Measurements from ENCODE around the gene RAP1GAP.

Gene RAP1GAP

DNA sequence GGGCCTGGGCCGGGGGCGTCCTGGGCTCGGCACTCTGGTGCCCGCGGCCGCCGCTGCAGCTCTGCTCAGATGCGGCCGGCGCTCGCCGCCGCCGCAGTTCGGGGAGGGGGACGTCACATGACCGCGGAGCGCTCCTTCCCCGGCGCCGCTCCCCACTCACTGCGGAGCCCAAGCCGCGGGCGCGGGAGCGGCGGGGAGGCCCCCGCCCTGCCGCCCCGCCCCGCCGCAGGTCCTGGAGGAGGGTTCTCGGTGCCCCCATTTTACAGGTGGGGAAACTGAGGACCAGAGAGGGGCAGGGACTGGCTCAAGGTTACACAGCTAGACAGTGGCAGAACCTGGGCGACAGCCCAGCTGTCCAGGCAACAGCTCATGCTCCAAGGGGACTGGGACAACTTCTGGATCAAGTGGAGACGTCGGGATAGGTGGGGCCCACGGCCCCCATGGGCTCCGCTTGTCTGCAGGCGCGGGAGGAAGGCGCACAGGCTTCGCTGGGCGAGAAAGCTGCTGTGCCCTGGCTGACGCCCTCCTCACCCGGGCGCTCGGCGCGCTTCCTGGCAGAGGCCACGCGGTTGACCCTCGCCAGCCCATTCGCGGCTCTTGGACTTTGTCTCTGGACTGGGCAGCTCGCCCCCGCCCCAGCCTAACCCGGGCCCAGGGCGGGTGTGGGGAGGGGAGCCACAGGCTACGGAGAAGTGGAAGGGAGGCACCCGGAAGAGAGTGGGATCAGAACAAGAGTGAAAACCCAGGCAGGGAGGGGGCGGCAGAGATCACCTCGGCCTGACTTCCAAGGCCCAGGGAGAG is at the start of gene RAP1GAP:
Gene RAP1GAP (minus strand): TSS at position 100 of the 801 bp plus-strand sequence. CDS start 49,325 bp downstream, outside the sequence.
- H3K4me3 ChIP-seq (ENCODE audit: low read depth, low read length): peak within 1 kb of the TSS; percentile 54

DNA sequence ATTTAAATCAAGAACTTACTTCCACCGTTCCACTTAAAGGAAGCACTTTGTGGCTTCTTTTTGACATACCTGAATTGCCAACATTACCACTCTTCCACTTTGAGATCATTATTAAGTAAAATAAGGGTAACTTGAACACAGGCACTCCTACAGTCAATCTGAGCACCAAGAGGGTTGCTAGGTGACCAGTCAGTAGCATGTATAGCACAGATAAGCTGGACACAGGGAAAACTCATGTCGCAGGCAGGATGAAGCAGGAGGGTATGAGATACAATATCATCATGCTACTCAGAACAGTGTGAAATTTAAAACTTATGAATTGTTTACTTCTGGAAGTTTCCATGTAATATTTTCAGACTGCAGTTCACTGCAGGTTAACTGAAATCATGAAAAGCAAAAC is 47.0 kb upstream of the RAP1GAP start:
- no peak overlapping the region for H3K4me3 ChIP-seq (ENCODE audit: low read depth, low read length)

DNA sequence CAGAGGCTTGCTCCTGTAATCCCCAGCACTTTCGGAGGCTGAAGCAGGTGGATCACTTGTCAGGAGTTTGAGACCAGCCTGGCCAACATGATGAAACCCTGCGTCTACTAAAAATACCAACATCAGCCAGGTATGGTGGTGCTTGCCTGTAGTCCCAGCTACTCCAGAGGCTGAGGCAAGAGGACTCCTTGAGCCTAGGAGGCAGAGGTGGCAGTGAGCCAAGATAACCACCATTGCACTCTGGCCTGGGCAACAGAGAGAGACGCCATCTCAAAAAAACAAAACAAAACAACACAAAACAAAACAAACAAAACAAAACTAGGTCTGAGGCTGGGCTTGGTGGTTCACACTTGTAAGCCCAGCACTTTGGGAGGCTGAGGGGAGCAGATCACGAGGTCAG is 38.7 kb upstream of the RAP1GAP start:
- H3K4me3 ChIP-seq (ENCODE audit: low read depth, low read length): no peak overlapping the region

DNA sequence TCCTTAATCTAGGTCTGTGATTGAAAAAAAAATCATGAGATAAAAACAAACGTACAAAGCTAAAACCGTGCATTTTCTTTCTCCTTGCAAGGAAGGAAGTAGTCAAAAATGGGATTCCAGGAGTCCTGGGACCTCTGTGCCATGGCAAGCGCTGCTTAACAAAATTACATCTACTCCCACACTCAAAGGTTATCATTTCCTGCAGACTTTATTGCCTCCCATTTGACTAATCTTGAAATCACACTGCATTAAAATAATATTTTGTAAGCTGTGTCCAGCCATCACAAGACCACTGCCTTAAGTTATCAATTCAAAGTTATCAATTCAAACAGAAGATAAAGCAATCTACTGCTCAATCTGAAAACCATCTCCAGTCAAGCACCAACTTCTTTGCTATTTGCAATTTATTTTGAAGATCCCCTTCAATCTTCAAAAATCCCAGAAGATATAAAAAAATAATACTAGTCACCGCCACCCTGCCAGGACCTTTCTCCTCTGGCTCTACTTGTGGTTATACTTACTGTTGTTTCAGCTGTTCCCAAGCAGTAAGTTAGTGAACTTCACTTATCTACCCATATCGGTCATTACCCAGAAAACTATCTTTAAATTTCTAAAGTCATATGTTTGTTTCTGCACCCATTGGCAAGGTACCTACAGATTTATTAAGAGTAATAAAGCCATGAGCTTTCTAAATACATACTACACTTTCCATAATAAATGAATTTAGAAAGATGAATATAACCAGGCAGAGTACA is 38.1 kb upstream of the RAP1GAP start:
- no peak overlapping the region for H3K4me3 ChIP-seq (ENCODE audit: low read depth, low read length)

DNA sequence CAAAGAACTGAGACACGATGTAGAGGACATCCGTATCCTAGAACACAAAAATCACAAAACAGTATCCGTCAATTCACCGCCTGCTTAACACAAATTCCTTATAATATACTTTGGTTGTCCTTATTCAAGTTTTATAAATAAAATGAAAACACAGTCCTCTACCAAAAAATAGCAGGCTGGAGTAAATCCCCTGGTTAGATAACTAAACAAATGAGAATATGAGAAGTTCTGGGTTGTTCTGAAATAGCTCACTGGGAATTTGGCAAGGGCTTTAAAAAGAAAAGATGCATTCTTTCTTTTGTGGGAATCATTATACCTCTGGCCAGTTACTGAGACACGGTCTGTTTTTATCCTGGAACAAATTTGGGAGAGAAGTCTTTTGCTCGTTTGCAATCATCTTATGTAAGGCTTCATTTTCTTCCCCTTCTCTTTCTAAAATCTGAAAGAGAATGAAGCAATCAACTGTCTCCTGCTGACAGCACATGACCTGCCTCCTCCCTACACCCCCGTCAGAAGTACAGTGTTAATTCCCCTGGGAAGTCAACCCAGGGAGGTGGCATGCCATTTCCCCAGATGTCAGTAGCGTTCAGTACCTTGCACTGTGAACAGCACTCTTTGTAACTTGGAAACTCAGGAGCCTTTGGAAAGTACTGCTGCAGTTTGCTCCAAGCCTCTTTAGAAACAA is 37.1 kb upstream of the RAP1GAP start:
- H3K4me3 ChIP-seq (ENCODE audit: low read depth, low read length): no peak overlapping the region

DNA sequence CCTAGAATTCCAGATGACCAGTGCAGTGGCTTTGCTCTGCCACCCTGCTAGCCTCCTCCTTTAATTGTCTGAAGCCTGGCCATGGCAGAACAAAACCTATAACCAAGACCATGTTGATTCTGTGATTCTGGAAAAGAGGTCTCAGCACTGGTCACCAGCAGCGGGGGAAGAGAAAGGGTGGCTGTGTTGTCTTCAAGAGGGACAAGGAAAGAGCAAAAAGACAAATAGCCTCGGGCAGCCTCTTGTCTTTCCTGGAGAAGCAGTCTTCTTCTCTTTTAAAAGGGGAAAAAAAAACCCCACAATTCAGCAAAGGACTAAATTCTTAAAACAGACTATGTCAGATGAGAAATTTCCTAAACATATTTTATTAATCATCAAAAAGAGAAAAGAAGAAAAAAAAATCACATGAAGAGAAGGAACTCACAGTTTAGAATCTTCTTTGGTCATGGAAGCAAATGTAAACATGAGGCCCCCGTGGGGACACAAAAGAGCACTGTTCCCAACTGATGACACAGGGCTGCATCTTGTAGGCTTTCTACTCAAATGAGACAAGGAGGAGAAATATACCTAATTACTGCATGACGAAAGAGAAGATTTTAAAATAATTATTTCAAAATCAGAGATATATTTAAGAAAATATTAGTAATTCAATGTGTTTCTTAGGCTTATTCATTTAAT is 36.3 kb upstream of the RAP1GAP start:
- H3K4me3 ChIP-seq (ENCODE audit: low read depth, low read length): no peak overlapping the region

DNA sequence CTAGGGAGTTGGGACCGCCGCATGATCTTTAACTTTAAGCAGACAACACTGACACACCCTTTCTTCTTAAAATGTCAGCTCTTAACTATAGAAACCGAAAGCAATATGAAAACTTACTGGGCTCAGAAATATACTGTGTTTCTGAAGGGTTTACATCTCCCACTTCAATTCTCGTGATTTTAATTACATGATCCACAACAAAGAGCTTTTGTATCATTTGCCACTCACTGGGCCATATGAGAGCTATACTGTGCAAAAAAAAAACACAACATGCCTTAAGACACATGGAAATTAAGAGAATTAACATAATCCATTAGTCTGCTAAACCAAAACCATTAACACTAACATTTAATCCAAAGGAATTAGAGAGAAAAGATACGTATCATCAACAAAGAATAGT is 35.0 kb upstream of the RAP1GAP start:
- no peak overlapping the region for H3K4me3 ChIP-seq (ENCODE audit: low read depth, low read length)

DNA sequence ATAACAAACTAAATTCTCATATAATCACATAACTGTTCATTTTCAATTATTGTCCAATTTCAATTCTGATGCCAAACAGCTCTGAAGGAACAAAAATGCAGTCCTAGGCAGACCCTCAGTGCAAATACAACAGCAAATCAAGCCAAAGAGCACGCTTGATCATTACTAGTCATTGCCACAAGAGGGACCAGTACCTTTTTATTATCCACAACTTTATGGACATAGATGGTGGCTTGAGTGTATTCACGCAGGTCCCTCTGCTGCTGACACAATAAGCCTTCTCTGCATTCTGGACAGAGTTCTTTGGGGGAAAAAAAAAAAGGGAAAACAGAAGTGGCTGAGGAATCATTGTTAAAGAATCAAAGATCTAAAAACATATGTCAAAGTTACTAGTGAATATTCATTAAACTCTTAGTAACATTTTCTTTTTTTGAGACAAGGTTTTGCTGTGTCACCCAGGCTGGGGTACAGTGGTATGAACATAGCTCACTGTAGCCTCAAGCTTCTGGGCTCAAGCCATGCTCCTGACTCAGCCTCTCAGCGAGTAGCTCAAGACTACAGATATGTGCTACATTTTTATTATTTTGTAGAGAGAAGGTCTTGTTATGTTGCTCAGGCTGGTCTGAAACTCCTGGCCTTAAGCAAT is 34.3 kb upstream of the RAP1GAP start:
- H3K4me3 ChIP-seq (ENCODE audit: low read depth, low read length): no peak overlapping the region

DNA sequence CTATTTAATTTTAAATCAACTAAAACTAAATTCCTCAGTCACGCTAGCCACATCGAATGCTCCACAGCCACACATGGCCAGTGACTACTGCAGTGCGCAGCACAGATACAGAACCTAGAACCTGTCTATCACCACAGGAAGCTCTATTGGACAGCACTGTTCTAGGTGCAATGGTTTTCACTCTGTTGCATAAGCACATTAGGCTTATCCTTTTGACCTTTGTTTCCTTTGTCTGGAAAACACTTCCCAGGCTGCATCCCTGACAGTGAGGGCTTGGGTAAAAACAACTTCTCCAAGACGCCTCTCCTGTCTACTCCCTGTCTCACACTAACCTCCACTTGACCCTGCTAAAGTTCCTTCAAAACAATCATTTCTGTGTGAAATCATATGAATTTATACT is 33.6 kb upstream of the RAP1GAP start:
- no peak overlapping the region for H3K4me3 ChIP-seq (ENCODE audit: low read depth, low read length)

DNA sequence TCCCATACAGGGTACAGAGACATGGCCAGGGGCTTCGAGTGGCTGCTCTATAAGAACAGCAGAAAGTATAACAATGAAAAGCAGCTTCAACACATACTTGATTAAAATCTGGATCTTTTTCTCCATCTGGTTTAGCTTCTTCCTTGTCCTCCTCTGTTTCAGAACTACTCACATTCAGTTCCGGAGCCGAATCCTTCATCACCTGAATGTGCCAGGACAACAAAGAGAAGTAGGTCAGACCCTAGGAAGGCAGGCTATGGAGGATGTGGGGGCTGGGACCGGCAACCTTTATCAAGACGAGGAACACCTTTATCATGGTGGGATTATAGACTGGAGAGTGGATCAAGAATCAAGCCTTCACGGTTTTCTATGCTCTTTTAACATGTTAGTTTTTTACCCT is 32.2 kb upstream of the RAP1GAP start:
- no peak overlapping the region for H3K4me3 ChIP-seq (ENCODE audit: low read depth, low read length)

DNA sequence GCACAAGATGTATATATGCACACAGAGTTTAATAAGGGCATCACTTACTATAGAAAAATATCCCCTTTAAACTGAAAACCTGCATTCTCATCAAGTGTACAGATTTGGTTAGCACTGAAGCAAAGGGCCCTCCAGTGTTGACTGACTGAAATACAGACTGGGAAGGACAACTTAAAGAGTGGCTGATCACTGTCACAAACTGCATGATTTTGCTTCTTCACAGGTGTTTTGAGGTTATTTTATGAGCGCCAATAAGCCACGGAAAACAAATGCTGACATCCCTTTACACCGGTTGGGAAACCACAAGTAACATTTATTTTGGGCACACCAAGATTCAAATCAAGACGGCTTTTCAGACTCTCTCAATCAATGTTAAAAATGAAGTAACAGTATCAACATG is 30.9 kb upstream of the RAP1GAP start:
- H3K4me3 ChIP-seq (ENCODE audit: low read depth, low read length): no peak overlapping the region

DNA sequence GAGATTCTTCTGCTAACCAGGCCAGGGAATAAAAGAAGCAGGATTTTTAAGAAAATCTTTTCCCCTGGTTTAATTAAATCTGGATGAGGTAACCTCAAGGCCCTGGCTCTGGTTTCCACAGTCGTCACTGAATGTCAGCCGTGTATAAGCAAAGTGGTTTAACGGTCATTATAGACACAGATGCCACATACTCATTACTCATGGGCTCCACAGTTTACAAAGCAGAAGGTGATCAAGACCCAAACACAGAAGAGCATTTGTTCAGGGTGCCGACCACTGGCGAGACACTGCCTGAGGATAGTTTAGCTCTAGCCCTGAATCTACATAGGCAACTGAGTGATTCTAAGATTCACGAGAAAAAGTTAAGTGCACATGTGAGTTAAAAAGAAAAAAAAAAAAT is 27.8 kb upstream of the RAP1GAP start:
- no peak overlapping the region for H3K4me3 ChIP-seq (ENCODE audit: low read depth, low read length)

DNA sequence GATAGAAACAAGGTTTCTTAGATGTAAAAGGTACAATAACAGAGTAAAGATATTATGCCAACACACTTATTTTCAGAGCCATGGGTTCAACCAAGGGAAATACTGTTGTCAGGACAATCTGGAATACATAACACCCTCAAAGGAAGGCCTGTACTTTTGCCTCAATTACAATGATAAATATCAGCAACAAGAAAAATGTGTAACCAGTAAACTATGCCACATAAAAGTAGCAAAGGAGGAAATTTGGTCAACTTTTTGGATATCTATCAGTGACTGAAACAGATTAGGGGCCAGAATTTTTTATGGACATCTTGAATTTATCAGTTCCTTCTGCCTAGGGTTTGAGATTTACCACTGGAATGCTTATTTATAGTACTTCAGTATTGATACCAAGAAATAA is 24.6 kb upstream of the RAP1GAP start:
- no peak overlapping the region for H3K4me3 ChIP-seq (ENCODE audit: low read depth, low read length)

DNA sequence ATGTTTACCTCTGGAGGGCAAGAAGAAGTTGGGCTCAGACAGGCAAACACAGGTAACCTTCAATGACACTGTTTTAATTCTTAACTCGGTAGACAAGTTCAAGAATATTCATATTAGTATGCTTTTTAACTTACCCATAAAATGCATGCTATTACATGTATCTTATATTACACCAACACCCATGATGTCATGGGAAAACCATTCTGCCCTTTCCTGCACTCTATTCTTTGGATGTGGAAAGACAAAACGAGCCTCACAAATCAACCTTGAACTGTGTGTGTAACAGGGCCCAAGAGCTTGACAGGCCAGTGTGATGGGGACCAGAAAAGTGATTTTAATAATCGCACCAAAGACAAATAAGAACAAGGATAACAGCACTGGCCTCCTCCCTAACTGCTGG is 22.6 kb upstream of the RAP1GAP start:
- no peak overlapping the region for H3K4me3 ChIP-seq (ENCODE audit: low read depth, low read length)

DNA sequence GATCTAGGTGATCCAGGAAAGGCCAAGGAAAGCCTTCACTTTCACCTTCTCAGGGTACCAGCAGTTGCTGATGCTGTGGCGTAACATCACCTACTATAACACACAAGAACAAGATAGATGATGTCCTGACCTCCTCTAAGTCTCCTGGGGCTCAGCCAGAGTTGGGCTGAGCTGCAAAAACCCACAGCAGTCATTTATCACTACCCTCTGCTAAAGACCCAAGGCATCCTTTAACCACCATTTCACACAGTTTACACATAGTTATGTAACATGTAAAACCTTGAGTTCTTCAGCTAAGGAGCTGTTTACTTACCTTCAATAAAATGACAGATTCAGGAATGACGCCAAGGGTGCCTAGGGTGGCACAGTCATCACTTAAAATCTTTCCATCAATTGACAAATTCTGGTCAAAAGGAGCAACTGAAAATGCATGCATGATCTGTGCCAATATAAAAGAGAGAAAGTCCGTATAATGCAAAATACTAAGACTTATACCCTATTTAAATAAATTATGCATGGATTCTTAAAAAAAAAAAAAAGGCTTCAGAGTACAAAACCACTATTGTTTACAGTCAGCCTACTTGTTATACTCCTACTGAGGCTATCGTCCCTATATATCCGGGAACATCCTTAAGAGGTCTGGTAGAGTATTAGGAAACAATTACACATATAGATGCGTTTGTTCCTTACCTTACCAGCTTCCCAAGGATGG is 20.7 kb upstream of the RAP1GAP start:
- H3K4me3 ChIP-seq (ENCODE audit: low read depth, low read length): no peak overlapping the region

DNA sequence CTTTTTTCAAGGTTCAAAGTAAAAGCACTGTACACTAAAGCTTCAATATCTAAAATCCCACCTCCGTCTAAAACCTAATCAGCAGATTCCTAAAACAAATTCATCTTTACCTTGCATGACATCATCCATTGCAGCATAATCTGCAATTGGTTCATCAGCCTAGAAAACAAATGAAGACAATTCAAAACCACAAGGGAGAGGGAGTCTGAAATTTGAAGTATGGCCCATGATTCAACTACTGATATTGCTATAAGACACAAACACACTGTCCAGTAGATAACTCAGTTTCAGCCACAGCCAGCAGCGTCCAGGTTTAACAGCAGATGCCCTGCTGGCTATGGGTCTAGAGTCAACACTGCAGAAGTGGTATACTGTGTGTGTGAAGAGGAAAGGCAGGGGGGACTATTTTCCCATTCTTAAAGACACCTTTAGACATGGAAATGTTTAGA is 17.9 kb upstream of the RAP1GAP start:
- H3K4me3 ChIP-seq (ENCODE audit: low read depth, low read length): no peak overlapping the region

DNA sequence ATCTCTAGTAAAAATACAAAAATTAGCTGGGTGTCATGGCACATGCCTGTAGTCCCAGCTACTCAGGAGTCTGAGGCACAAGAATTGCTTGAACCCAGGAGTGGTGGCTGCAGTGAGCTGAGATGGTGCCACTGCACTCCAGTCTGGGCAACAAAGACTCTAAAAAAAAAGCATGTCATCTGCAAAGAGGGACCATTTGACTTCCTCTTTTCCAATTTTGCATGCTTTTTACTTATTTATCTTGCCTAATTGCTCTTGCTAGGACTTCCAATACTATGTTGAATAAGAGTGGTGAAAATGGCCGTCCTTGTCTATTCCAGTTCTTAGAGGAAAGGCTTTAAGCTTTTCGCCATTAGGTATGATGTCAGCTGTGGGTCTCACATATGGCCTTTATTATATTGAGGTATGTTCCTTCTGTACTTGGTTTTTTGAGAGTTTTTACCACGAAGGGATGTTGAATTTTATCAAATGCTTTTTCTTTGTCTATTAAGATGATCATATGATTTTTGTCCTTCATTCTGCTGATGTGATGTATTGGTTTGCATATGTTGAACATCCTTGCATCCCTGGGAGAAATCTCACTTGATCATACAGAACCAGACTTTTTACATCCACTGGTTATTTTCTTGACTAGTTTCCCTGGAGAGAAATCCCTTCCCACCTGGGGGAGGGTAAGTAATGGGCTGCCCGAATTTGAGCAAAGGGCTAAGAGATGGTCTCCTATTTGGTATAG is 17.0 kb upstream of the RAP1GAP start:
- no peak overlapping the region for H3K4me3 ChIP-seq (ENCODE audit: low read depth, low read length)

DNA sequence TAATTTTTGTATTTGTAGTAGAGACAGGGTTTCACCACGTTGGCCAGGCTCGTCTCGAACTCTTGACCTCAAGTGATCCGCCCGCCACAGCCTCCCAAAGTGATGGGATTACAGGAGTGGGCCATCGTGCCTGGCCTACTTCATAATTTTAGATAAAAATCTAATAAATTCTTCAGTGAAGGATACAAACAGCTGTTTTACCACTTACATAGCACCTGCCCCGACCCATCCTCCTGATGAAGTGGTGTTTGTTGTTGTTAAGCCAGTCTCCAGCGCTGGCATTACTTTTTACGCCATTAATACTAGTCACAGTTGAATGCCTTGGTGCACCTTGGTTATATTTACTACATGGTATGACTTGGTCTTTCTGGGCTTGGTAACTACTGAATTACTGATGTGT is 12.3 kb upstream of the RAP1GAP start:
- H3K4me3 ChIP-seq (ENCODE audit: low read depth, low read length): no peak overlapping the region

DNA sequence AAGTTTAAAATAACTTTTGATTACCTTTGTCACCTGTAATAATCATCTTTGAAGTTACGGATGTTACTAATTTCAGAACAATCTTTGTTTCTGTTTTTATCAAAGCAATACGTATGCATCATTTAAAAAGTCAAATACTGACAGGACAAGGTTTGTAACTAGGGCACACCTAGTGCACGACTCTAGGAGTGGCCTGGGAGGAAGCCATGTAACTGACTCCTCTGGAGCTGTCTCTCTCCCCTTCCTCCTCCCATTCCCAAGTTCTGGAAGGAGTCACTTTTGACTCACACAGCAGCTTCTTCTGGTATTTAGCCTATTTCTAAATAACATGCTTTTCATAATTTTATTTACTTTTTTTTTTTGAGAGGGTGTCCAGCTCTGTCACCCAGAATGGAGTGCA is 11.8 kb upstream of the RAP1GAP start:
- H3K4me3 ChIP-seq (ENCODE audit: low read depth, low read length): no peak overlapping the region

Measured in iPS-11a (cell line).